ENCODE measurements around the gene NCKIPSD.

NCKIPSD gene

GRCh38 chr3:48696156-48696555 lies 10.4 kb upstream of the NCKIPSD start:
- no peak for DNase-seq

- no peak for DNase-seq
Measured at GRCh38 chr3:48695393-48695753, 9.7 kb upstream of the NCKIPSD start.

GRCh38 chr3:48694610-48695392 lies 9.1 kb upstream of the NCKIPSD start:
- DNase-seq, result no peak

- no peak for DNase-seq
Measured at GRCh38 chr3:48693826-48694225, 8.1 kb upstream of the NCKIPSD start.

- DNase-seq, result no peak
Measured at GRCh38 chr3:48692551-48692950, 6.8 kb upstream of the NCKIPSD start.

- no peak for DNase-seq
Measured at GRCh38 chr3:48690846-48691458, 5.2 kb upstream of the NCKIPSD start.

- DNase-seq, result no peak
Measured at GRCh38 chr3:48689384-48689783, 3.7 kb upstream of the NCKIPSD start.

GRCh38 chr3:48688737-48689075 lies 3.0 kb upstream of the NCKIPSD start:
- no peak for DNase-seq

- DNase-seq, result no peak
Measured at GRCh38 chr3:48688032-48688736, 2.5 kb upstream of the NCKIPSD start.

- DNase-seq, result no peak
Measured at GRCh38 chr3:48687220-48687678, 1.5 kb upstream of the NCKIPSD start.

GRCh38 chr3:48686538-48687219 lies 964 bp upstream of the NCKIPSD start:
- no peak for DNase-seq

- no peak for DNase-seq
Measured at GRCh38 chr3:48685293-48685602, 467 bp downstream of the NCKIPSD start.

- DNase-seq, result no peak
Measured at GRCh38 chr3:48684480-48685143, 1.1 kb downstream of the NCKIPSD start.

- no peak for DNase-seq
Measured at GRCh38 chr3:48684054-48684349, 1.7 kb downstream of the NCKIPSD start.

- DNase-seq, result no peak
Measured at GRCh38 chr3:48682786-48683185, 2.9 kb downstream of the NCKIPSD start.

- DNase-seq, result no peak
Measured at GRCh38 chr3:48681974-48682610, 3.6 kb downstream of the NCKIPSD start.

GRCh38 chr3:48681541-48681880 lies 4.2 kb downstream of the NCKIPSD start:
- no peak for DNase-seq

GRCh38 chr3:48680811-48681540 lies 4.7 kb downstream of the NCKIPSD start:
- no peak for DNase-seq

- DNase-seq, result no peak
Measured at GRCh38 chr3:48679411-48680391, 6.0 kb downstream of the NCKIPSD start.

GRCh38 chr3:48678566-48679380 lies 6.9 kb downstream of the NCKIPSD start:
- no peak for DNase-seq

Measured in CD4-positive, alpha-beta T cell treated with Interleukin-12 subunit alpha and Interleukin-12 subunit beta, for 1 hour (primary cell).